Kidney epithelial cell (primary cell): Measurements from ENCODE around the gene NFATC2. TPM values are rescaled to one million over a fixed set of nuclear protein-coding genes. Genes with fewer than 3 reads are reported as not detected.

ENCODE experiments used
- DNase-seq: peaks from one replicate; pipeline ENCODE4 v3.0.0-alpha.2; 2010; ENCODE audit warnings: low read depth
- H3K27me3 ChIP-seq: 2 replicates; pipeline ENCODE4 v1.6.0; 2011; ENCODE audit warnings: low read length; ENCODE audit not compliant: control insufficient read depth, insufficient read depth
- H3K36me3 ChIP-seq: 2 replicates; pipeline ENCODE4 v1.5.1; 2011; ENCODE audit warnings: low read length; ENCODE audit not compliant: control insufficient read depth, insufficient read depth
- H3K4me3 ChIP-seq: 2 replicates; pipeline ENCODE4 v1.5.1; 2011; ENCODE audit warnings: low read depth, mild to moderate bottlenecking, control low read depth, low read length
- CTCF ChIP-seq: IDR thresholded peaks from 2 replicates; pipeline ENCODE4 v1.5.1; 2011; ENCODE audit warnings: mild to moderate bottlenecking, moderate library complexity, low read length, control low read depth, inconsistent platforms; ENCODE audit not compliant: insufficient read depth, poor library complexity, severe bottlenecking
- total RNA-seq: library from RNA; depleted of rRNA; stranded (reverse); fragments of >200 nt; gene quantifications from 2 replicates; pipeline ENCODE4 v1.2.3, GENCODE V29; 2015

Gene NFATC2
- total RNA-seq, 1 donor from 2014 or later = 2.9 TPM

- DNase-seq = no peak
- no peak overlapping the region for H3K4me3 ChIP-seq
- TF ChIP-seq CTCF = no peak
- no peaks in the 10 kb centered on the region for H3K27me3 ChIP-seq
- H3K36me3 ChIP-seq = no peaks in the 10 kb centered on the region
Observed at GRCh38 chr20:51388756-51389542, 153.6 kb downstream of the NFATC2 start.

- peak; percentile 55 for DNase-seq
- no peak for TF ChIP-seq CTCF
- no peaks in the 10 kb centered on the region for H3K27me3 ChIP-seq
- no peak overlapping the region for H3K4me3 ChIP-seq
- H3K36me3 ChIP-seq = no peaks in the 10 kb centered on the region
Observed at GRCh38 chr20:51388227-51388626, 154.3 kb downstream of the NFATC2 start.

- Histone ChIP-seq H3K27me3 (no peaks in the 10 kb centered on the region), H3K4me3 (no peak overlapping the region), H3K36me3 (no peaks in the 10 kb centered on the region)
- TF ChIP-seq CTCF = no peak
- DNase-seq = no peak
Observed at GRCh38 chr20:51387125-51387875, 155.2 kb downstream of the NFATC2 start.

GRCh38 chr20:51386586-51386985 is 155.9 kb downstream of the NFATC2 start:
- TF ChIP-seq CTCF = no peak
- H3K27me3 ChIP-seq = no peaks in the 10 kb centered on the region
- no peaks in the 10 kb centered on the region for H3K36me3 ChIP-seq
- DNase-seq = no peak
- no peak overlapping the region for H3K4me3 ChIP-seq

- H3K4me3 ChIP-seq = no peak overlapping the region
- peak; percentile 63 for TF ChIP-seq CTCF
- no peak for DNase-seq
- H3K27me3 ChIP-seq = no peaks in the 10 kb centered on the region
- H3K36me3 ChIP-seq = no peaks in the 10 kb centered on the region
Observed at GRCh38 chr20:51385646-51386530, 156.6 kb downstream of the NFATC2 start.
